Thoracic aorta (tissue), 2 donors: Measurements from ENCODE around the gene OCA2. TPM values are rescaled to one million over a fixed set of nuclear protein-coding genes. Genes with fewer than 3 reads are reported as not detected.

Source experiments
- ATAC-seq: fragments of 150-250 bp; one replicate; pipeline ENCODE4 v1.8.0; 2017; ENCODE audit warnings: low read depth; ENCODE audit not compliant: insufficient number of reproducible peaks, low FRiP score
- DNase-seq: peaks from one replicate; pipeline ENCODE4 v3.0.0-alpha.2; 2020; ENCODE audit warnings: low spot score
- H3K27ac ChIP-seq, 2 donors: fragments of 200-600 bp; sonication (generic); 1 replicate in 1 of 2; 2 replicates in 1 of 2; pipeline ENCODE4 v1.5.1; 2016; ENCODE audit warnings: mild to moderate bottlenecking in 2 of 2, moderate library complexity in 2 of 2
- H3K27me3 ChIP-seq: fragments of 200-600 bp; sonication (generic); replicated peaks from 2 replicates; pipeline ENCODE4 v1.6.0; 2016; ENCODE audit warnings: mild to moderate bottlenecking; ENCODE audit not compliant: insufficient read depth
- H3K36me3 ChIP-seq: fragments of 200-600 bp; sonication (generic); one replicate; pipeline ENCODE4 v1.5.1; 2016
- H3K4me1 ChIP-seq, 2 donors: fragments of 200-600 bp; sonication (generic); 1 replicate in 1 of 2; 2 replicates in 1 of 2; pipeline versions ENCODE4 v1.5.1 to v1.6.0; 2016; ENCODE audit warnings: low read depth in 2 of 2, mild to moderate bottlenecking in 1 of 2; ENCODE audit not compliant: control insufficient read depth in 1 of 2
- H3K4me3 ChIP-seq: fragments of 200-600 bp; sonication (generic); 2 replicates; pipeline ENCODE4 v1.5.1; 2016; ENCODE audit warnings: mild to moderate bottlenecking
- H3K9me3 ChIP-seq: fragments of 200-600 bp; sonication (generic); 2 replicates; pipeline ENCODE4 v1.5.1; 2016
- total RNA-seq, 2 donors: library from RNA; depleted of rRNA; stranded (reverse); fragments of >200 nt; gene quantifications; one replicate each; pipeline versions ENCODE4 v1.1.0 to v1.2.3, GENCODE V29; 2016
- TF ChIP-seq, protein P1 (sequence below): fragments of 200-600 bp; sonication (generic); IDR thresholded peaks from one replicate; pipeline ENCODE4 v1.5.1; 2019; ENCODE audit warnings: antibody characterized with exemption

Gene OCA2
- total RNA-seq, 2 donors from 2014 or later: 8.0 to 14.8 TPM

DNA sequence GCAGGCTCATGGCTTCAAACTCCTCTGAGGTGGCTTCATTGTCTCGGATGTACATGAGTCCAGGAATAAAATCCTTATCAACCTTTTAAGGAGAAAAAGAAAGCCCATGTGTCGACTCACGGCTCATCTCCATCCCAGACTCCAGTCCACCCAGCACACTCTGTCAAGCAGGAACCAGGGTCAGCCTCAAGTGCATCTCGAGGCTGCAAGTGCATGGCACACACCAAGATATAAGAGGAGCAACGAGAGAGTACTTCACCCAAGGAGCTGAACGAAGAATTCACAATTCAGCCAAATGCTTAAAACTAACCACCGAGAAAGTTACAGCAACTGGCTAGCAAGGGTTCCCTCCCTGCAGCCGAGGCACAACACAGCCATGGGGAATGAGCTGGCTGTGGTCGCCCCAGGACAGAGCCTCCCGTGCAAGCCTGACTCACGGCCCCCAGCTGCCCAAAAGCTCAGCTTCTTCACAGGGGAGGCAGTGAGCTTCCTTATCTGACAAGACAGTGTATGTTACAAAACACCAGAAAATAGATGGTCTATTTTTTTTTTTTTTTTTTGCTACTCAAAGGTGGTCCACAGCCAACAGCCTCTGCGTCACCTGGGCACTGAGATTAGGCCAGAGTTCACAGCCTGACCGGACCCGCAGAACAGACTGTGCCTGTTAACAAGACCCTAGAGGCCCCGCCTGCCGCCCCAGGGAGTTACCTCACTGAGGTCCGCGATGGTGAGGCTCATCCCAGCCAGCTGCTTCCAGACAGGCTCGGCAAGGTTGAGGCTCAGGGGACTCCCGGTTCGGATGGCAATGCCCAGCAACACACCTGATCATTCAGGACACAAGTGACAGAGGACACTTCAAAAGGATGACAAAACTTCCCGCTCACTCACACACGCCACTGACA, 15.9 kb upstream of the OCA2 start:
- H3K4me3 ChIP-seq: no peak overlapping the region
- no peaks in the 10 kb centered on the region for H3K27me3 ChIP-seq
- ATAC-seq (no peak), DNase-seq (no peak)
- TF ChIP-seq, protein P1, sequence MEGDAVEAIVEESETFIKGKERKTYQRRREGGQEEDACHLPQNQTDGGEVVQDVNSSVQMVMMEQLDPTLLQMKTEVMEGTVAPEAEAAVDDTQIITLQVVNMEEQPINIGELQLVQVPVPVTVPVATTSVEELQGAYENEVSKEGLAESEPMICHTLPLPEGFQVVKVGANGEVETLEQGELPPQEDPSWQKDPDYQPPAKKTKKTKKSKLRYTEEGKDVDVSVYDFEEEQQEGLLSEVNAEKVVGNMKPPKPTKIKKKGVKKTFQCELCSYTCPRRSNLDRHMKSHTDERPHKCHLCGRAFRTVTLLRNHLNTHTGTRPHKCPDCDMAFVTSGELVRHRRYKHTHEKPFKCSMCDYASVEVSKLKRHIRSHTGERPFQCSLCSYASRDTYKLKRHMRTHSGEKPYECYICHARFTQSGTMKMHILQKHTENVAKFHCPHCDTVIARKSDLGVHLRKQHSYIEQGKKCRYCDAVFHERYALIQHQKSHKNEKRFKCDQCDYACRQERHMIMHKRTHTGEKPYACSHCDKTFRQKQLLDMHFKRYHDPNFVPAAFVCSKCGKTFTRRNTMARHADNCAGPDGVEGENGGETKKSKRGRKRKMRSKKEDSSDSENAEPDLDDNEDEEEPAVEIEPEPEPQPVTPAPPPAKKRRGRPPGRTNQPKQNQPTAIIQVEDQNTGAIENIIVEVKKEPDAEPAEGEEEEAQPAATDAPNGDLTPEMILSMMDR: no peak
- H3K36me3 ChIP-seq: peaks cover 56% of the 10 kb centered on the region
- H3K27ac ChIP-seq: no peak overlapping the region
- H3K9me3 ChIP-seq: no peaks in the 10 kb centered on the region
- peaks cover 1 to 13% of the 10 kb centered on the region in 2 donors for H3K4me1 ChIP-seq

DNA sequence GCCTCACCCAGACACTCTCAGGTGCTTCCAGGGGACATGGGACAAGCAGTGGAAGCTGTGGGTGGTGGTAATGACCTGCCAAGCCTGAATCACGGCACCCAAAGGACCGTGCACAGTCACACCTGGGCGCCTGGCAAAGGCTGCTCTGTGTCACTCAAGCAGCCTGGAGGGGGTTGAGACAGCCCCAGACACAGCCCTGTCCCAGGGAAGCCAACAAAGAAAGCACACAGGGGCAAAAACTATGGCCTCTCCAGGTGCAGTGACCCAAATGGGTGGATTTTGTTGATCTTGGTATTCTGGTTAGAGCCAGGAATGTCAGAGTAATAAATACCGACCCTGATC, 15.0 kb upstream of the OCA2 start:
- Histone ChIP-seq H3K9me3 (no peaks in the 10 kb centered on the region), H3K4me1 (peaks cover 6 to 22% of the 10 kb centered on the region in 2 donors), H3K4me3 (no peak overlapping the region), H3K36me3 (peaks cover 53% of the 10 kb centered on the region), H3K27me3 (no peaks in the 10 kb centered on the region), H3K27ac (no peak overlapping the region)
- ATAC-seq (no peak), DNase-seq (no peak)
- TF ChIP-seq, protein P1: no peak

DNA sequence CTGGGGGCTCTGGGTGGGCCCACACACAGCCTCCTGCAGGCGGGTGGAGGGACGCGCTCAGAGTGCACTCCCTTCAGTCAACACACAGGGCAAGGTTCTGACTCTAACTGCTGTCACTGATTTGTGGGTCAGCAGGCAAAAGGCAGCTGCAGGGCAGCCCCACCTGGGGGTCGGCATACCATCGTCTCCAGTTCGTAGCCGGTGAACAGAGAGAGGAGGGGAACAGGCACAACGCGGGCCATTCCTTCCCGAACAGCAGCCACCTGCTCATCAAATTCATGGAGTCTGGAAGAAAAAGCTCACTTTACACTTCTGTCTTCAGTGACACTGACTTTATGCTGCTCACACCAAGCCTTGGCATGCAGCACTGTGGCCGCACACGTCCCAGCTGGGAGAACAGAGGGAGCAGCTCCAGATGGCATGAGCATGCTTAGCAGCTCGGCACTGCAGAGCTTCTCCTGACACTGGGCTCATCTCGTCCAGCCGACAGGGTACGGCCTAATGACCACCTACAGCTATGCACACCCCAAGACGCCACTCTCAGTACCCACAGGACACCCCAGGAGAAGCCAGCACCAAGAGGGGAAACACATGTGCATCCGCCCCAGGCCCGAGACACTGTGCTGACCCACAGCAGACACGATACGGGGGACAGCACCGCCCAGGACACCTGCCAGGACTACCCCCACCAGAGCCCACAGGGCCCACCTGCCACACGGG, 14.4 kb upstream of the OCA2 start:
- Histone ChIP-seq H3K4me1 (peaks cover 6 to 27% of the 10 kb centered on the region in 2 donors), H3K4me3 (no peak overlapping the region), H3K27ac (no peak overlapping the region), H3K27me3 (no peaks in the 10 kb centered on the region), H3K36me3 (peaks cover 51% of the 10 kb centered on the region), H3K9me3 (no peaks in the 10 kb centered on the region)
- DNase-seq (no peak), ATAC-seq (no peak)
- TF ChIP-seq, protein P1: no peak

GRCh38 chr15:28112962-28113361, 13.8 kb upstream of the OCA2 start:
- Histone ChIP-seq H3K27me3 (no peaks in the 10 kb centered on the region), H3K4me1 (peaks cover 6 to 29% of the 10 kb centered on the region in 2 donors), H3K9me3 (no peaks in the 10 kb centered on the region), H3K4me3 (no peak overlapping the region), H3K27ac (no peak overlapping the region), H3K36me3 (peaks cover 49% of the 10 kb centered on the region)
- DNase-seq: no peak
- TF ChIP-seq, protein P1: no peak
- no peak for ATAC-seq

DNA sequence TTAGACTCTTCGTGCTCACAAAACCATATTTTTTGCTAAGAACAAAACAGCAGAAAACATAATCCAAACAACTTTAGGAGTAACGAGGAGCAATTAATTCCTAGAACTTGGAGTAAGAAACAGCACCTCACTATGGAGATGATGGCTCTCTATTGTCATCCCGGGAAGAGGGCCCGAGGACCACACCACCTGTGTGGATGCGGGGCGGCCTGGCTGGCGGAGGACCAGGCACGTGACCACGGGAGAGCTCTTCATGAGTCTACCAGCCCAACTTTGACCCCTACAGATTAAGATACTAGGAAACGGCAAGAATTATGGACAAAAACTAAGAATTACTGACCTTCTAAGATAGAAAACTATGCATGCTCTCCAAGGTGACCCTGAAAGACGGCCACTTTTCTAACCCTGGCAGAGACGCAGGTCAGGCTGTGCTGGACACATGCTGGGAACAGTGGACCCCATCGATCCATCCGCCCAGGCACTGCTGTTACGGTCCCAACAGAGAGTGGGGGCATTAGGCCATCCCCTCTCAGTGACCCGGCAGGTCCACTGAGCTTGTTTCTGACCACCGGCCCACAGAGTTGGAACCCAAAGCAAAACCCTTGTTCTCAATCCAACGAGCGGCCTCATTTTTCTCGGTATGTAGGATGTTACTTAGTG, 13.1 kb upstream of the OCA2 start:
- H3K4me1 ChIP-seq: peaks cover 6 to 36% of the 10 kb centered on the region in 2 donors
- no peaks in the 10 kb centered on the region for H3K27me3 ChIP-seq
- no peak overlapping the region for H3K27ac ChIP-seq
- TF ChIP-seq, protein P1: no peak
- ATAC-seq (no peak), DNase-seq (no peak)
- H3K36me3 ChIP-seq: peaks cover 47% of the 10 kb centered on the region
- H3K9me3 ChIP-seq: no peaks in the 10 kb centered on the region
- no peak overlapping the region for H3K4me3 ChIP-seq
